ENCODE measurements around the gene PAK4.

DNA sequence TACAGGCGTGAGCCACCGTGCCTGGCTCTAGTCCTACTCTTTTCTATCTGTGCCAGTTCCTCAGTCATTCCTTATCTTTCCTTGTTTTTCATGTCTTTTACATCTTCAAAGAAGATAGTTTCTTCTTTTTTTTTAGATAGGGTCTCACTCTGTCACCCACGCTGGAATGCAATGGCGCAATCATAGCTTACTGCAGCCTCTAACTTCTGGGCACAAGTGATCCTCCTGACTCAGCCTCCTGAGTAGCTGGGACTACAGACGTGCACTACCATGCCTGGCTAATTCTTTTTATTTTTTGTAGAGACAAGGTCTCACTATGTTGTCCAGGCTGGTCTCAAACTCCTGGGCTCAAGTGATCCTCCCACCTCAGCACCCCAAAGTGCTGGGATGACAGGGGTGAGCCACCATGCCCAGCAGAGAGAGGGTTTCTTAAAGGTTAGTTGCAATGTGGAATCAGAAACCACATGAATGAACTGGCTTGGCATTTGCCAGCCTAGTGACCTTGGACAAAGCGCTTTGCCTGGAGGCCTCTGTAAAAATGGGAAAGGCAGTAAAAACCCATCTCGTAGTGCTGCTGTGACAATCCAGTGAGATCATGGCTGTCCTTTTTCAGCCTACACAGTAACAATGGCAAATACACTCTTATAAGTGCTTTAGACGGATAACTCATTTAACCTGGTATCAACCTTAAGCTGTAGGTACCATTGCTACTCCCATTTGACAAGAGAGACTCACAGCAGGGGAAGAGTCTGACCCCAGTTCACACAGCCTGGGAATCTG lies 37.5 kb upstream of the PAK4 start:
- no peak for TF ChIP-seq SIN3A (IDR thresholded peaks at IDR 0.05; ENCODE audit: borderline replicate concordance, insufficient read depth, low read length)
- TF ChIP-seq REST (IDR thresholded peaks at IDR 0.05; ENCODE audit: insufficient read depth in 1 of 2, low read depth in 2 of 2, low read length in 2 of 2): no peak
